NCI-H446 treated with DMSO at 0.1 percent for 48 hours (cell line): Measurements from ENCODE around the gene PROX2.
A peak's percentile ranks its signal among the peaks of the same experiment; 100 is the strongest.

ENCODE experiments used
- DNase-seq: peaks from one replicate; lab custom pipeline; 2025; lab: John Stamatoyannopoulos, UW

The PROX2 gene

DNA sequence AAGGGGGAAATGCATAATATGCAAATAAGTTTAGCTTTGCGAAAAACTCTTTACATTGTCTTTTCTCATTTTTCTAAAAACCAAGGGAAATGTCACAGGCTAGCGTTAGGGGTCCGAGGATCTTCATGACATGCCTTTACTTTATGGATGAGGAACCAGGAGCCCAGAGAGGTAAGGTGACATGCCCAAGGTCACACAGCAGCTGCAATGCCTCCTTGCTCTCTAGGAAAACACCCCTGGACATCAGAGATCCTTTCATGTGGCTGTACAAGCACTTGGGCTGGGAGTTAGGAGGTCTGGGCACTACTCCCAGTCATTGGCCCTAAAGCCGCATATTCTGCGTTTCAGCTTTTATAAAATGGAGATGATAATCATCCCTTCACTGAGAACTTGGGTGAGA, 741 bp downstream of the PROX2 start:
- no peak for DNase-seq

DNA sequence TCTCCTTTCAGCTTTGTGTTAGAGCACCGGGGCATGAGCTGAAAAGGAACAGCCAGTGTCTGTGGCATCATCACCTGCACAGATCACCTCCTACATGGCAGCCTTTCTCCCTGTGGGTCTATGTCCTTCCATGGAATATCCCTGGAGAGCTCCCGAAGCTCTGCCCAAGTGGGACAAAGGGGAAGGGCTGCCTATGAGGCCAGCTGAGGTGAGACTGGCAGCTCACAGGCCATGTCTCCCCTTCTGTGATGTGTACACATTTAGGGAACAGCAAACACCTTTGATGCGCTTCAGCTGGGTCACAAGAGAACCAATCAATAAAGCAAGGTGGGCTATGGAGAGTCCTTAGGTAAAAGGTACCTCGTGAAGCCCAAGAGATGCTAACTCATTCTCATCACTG, 4.1 kb downstream of the PROX2 start:
- no peak for DNase-seq

DNA sequence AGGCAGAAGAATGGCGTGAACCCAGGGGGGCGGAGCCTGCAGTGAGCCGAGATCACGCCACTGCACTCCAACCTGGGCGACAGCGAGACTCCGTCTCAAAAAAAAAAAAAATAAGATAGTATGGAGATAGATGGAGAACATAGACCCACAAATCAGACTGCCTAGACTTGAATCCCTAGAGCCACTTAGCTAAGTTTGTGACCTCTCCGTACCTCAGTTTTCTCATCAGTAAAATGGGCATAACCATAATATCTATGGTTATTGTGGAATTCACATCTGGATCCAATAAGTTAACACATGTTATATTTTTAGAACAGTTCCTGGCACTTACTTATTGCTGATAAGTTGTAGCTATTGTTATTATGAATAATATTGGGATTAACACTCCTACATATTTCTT, 7.2 kb downstream of the PROX2 start:
- DNase-seq, result no peak

DNA sequence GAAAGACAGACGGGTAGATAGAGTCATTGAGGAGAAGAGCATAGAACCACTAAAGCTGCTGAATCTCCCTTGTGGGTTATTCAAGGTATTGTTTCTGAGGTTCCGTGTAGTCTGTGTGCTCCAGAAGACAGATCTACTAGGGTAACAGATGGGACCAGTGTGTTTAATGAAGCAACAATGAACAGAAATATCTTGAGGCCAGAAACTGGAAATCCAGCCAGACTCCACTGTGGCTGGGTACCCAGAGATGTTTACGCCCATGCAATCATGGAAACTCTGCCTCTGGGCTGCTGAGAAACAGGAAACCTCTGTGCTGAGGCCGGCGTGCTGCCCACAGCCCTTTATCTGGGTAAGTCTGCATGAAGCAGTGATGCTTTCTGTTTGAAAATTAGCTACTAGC, 8.3 kb downstream of the PROX2 start:
- DNase-seq, result peak; percentile 69

DNA sequence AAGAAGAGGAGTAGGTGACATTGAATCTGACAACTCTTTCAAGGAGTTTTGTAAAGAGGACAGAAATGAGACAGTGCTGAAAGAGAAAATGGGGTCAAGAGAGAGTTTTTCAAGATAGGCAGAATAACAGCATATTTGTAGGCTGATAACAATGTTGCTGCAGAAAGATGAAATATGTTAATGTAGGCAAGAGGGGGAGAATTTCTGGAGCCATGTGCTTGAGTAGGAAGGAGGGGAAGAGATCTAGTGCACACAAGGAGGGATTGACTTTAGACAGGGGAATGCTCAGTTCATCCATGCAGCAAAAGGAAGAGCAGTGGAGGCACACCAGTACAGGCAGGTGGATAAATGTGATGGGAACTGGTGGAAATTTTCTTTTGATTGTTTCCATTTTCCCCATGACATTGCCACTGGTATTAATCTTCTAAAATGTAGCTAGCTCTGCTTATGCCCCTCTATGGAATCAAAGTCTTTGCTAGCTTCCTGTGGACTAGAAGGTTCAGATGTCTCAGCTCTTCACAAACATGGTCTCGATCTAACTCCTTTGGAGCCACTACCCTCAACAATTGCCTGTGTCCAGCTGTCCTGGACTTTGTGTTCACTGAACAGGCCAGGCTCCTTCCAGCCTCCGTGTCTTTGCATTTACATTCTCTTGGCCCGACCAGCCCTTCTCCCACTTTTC, 9.1 kb downstream of the PROX2 start:
- DNase-seq, result no peak

DNA sequence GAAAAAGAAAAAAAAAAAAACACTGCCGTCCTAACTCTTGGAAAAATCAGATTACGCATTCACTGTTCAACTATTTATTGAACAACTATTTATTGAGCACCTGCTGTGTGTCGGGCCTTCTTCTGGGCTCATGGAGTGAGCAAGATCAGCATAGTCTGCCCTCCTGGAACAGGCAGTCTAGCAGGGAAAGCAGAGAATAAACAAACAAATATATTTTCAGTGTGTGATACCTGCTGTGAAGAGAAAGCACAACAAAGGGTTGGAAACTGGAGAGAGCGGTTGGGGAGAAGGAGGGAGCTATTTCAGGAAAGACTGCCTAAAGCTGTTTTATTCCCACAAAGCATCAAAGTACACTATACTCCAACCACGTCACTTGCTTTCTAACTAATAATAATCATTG, 10.8 kb downstream of the PROX2 start:
- DNase-seq, result no peak

DNA sequence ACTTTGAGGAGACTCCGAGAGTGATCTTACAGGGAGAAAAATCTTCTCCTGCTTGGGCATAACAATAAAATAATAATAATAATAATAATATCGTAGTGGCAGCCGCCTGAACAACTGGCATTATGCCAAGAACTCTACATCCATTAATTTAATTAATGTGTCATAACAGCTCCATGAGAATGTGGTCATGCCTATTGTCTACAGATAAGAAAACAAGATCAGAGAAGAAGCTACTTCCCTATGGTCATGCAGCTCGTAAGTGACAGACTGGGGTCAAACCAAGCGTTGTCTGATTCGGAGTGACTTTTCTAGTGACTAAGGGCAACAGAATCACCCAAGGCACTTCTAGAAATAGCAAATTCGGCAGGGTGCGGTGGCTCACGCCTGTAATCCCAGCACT, 11.7 kb downstream of the PROX2 start:
- no peak for DNase-seq

DNA sequence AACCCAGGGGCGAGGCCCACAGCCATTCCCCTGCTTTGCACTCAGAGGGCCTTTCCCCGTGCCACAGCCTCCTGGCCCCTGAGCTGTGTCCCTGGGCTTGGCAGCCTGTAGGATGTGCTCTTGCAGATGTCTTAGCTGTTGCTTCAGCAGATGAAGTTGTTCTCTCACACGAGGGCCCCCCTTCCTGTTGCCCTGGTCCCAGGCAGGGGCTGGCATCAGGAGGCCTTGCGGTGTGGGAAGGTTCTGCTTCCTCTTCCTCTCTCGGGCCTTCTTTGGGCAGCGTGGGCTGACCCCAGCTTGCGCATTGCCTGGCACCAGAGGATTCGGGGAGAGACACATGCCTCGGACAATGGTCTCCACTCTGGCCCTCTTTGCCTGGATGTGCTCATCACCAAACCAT, 12.7 kb downstream of the PROX2 start:
- DNase-seq, result no peak

DNA sequence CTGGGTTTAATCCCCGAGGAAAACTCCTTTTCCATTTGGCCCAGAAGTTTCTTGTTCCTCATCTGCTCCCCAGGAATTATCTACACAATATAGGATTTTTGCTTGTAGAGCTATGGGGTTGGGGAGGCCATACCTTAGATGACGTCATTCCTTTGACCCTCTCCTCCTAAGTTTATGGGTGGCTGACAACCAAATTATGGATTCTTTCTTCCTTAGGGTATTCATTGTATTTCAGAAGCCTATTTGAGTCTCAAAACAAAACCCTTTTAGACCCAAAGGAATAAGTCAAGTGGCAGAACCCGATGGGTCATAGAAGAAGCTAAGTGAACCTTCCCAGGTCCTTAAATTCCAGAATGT, 14.2 kb downstream of the PROX2 start:
- no peak for DNase-seq

DNA sequence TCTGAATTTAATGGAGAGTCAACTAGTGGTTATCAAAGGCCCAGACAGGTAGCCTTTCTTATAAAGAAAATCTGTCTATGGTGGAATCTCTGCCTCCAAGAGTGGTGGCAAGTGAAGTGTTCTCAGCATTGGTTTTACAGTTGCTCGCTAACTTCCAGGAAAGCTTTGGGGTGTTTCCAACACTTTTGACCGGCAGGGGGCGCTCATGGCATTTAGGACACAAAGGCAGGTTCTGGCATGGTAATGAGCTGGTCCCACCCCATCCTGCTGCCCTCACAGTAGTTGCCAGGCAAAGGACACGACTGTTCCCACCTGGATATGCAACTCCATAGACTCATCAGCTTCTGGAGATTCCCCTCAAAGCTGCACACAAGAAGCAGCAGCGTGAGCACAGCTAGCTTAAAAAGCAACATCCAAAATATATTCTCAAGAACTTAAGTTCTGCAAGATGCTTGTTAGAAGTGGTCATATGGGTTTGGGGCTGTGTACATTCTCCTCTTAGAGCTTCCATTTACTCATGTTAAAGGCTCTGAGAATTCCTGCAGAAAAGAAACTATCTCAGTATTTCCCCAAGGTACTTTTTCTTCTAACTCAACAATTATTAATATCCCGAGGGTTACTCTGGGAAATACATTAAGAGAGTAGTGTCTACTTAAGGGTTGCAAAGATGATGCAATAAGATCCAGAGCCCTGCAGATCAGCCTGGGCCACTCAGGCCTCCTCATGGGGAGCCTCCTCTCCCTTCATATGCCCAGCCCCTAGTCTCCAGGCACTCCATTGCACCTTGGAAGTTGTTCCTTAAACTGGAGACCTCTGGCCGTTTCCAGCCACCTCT, 14.8 kb downstream of the PROX2 start:
- DNase-seq, result peak; percentile 40

DNA sequence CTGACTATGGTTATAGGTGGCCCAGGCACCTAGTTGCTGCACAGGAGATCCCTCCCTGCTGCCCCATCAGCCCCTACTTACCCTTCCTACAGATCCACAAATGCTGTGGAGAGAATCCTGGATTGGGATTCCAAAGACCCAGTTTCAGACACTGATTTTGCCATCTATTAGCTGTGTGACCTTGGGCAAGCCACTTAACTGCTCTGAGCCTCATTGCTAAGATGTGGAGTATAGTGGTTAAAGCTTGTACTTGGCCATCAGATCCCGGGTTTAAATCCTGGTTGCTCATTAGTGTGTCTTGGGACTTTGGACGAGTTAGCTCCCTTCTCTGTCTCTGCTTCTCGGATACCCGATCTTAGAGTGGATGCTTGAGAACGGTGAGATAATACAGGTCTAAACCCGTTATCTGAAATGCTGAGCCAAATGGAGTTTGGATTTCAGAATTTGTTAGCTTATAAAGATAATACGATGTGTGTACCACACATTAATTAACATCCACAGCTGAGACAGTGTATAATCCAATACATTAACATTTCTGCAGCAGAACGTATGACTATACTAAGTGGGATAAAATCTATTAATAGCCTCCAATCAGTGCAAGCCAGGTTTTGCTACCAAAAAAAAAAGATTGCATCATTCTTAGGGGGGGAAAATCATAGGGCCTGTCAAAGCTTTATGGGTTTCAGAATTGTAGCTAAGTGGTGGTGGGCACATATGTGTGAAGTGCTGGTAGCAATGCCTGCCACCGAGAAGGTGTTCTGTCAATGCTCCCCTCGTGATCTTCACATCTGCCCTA, 16.0 kb downstream of the PROX2 start:
- DNase-seq, result no peak

DNA sequence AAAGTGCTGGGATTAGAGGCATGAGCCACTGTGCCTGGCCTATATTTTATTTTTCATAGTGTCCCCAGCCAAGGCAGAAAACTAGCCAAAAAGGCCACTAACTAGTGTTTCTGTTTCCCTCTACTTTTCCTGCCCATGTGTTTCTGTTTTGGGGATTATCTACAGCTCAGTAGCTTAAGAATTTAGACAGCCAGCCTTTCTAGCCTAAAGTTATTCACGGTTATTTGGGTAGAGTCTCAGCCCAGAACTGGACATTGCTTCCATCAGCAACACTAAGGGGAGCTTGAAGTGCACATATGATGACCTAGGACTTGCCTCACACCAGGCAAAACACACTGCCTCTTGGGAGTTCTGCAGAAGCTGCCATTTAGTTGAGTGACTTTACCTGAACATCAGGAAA, 17.9 kb downstream of the PROX2 start:
- no peak for DNase-seq

DNA sequence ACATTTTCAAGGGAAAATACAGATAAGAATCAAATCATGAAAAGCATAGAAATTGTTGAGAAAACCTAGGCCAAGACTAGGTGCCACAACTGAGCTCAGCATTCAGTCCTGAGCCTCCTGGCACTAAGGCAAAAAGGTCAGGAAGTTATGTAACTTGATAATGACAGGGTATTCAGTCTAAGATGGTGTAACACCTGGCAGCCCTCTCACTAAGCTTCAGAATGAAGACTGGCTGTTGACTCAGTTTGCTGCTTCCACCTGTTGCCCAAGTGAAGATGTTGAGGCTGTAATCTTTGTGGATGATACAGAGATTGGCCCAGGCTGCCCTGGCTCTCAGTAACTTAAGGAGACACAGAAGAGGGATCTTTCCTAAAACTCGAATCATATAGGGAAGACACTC, 19.6 kb downstream of the PROX2 start:
- no peak for DNase-seq

DNA sequence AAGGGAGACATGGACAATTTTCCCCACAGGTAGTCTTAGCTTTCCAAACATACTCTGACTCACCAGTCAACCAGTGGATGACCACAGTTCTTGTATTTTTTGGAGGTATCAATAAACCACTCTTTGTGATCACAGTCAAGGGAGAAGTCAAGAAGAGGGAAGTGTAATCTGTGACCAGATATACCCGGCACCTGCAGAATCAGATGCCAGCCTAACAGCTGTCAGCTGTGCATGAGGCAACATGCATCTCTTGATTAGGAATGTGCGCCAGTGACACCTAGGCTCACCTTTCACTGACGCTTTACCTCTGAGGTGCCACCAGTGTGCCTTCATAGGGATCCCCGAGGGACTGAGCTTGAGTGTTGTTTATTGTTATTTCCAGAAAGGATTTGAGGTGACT, 20.0 kb downstream of the PROX2 start:
- DNase-seq, result no peak

DNA sequence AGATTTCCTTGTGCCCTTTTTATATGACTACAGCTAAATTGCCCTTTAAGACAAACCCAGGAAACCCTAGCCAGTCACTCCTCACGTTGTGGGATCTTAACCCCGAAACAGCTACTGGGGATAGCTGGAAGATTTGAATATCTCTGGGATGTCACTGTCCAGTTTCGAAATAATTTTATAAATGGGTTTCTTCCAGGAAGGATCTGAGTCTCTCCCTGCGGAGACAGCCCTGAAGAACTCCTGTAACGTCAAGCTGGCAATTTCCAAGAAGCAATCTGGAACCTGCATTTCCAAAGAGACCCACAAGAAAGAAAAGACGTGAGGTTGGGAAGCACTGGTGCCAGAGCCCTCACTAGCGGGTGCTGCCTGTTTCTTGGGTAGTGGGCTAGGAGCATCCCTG, 20.9 kb downstream of the PROX2 start:
- DNase-seq, result no peak

DNA sequence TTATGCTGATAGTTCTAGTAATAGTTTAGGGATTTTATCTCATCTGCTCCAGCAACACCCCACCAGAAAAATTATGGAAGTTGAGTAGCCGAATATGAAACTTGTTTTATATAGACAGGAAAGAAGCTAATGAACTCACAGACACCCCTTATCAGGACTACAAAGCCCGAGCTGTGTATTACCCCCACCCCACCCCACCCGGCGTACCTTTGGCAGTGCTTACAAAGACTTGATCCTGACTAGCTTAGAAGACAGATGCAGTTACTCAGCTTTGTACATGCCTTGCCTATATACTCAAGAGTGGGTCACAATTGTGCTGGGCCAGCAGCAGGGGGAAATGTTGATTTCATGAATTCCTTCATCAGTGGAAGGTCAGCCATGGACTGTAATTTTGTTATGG, 22.4 kb downstream of the PROX2 start:
- no peak for DNase-seq

DNA sequence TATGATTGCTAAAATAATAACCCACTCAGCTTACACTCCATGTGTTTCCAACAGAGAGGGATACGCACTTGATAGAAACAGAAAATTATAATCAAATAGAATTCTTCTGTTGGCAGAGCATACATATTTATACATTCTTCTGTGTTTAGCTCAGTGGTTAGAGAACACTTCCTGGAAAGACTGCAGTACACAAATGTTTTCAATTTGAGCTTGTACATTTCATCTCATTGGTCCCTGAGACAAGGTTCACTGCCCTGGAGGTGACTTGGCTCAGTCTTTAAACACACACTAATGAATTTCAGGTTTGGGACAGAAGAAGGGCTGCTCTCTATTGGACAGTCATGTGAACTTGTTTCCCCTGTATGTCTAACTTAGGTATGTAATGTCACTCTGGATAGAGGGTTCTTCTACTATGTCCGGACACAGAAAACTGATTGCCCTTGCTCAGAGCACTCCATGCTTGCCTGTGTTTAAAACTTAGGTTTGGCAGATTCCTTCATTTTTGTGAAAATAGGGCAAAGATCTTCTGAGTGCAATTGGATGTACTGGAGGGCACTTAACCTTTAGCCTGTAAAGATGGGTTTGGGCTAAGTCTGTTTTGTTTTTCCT, 22.9 kb downstream of the PROX2 start:
- DNase-seq, result no peak

DNA sequence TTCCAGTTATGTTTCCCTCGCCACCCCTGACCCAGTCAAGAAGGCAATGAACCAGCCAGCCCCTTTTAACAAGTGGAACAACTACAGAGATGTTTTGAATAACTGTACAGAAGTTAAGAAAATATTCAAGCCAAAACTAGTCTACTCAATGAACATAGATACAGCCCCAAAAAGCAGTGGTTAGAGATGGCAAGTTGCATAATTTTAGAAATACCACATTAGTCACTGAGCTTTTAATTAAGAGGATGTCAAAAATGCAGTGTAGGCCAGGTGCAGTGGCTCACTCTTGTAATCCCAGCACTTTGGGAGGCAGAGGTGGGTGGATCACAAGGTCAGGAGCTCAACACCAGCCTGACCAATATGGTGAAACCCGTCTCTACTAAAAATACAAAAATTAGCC, 27.2 kb downstream of the PROX2 start:
- DNase-seq, result no peak

DNA sequence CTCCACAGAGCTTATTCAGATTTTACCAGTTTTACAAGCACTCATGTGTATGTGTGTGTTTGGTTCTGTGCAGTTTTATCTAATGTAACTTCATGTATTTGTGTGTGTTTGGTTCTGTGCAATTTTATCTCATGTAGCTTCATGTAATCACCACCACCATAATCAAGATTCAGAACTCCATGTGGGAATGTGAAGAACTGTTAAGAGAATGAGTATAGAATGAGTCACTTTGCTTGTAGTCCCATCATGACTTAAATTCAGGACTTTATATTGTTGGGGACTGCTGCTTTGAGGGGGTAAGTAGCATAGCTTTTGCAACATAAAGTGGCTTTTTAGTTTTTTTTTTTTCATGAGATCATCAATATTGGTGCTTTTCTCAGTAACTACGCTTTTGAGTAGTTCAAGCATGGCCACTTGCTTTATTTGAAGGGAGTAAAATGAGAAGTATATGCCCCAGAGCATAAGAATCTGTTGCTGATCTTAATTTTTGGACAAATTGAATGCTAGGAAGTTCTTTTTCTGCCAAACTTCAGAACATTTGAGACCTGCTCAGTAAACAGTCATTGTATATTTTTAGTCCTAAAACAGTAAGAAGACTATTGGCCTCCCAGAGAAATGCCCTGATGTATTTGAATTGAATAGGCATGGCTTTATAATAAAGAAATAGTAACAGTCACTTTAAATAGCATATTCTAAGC, 28.8 kb downstream of the PROX2 start:
- DNase-seq, result no peak

DNA sequence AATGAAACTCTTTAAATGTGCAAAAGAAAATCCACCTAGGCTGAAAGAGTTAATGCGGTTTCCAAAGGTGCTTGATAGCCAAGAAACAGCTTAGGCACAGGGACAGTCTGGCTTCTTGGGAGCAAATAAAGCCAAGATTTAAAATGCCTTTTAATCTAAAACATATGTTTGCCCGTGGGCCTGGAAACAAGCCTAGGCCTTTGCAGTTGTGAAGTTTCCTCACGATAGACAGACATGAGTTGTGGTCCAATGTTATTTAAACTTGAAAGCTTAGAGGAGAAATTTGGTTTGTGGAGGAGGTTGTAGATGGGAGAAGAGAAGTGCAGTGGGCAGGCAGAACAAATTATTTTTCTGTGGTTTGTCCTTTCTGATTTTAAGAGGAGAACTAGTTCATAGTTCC, 29.8 kb downstream of the PROX2 start:
- DNase-seq, result no peak

DNA sequence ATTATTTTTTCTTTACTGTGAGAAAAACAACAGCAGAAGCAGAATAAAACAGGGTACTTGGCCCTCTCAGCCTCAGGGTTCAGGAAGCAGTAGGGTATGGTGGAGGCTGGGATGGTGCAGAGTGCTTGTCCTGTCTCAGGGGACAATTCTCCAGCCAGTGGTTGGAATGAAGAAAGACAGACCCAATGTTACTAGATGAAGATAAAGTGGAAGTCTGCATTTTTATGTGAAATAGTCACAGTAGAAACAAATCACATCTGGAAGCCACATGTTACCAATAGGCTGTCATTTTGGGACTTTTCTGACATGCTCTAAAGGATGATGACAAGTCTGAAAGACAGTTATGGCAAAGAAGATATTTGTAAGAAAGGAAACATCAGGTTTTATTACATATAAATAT, 32.3 kb downstream of the PROX2 start:
- DNase-seq, result no peak
